AG04449 (cell line): ENCODE results near the gene OR14C36.
"Not testable (repeated sequence)": the region's sequence is repeated elsewhere in the genome, so short reads cannot be mapped to it uniquely, and the experiment has no call there.

ENCODE experiments used
- CTCF ChIA-PET: fragments of 350-600 bp; formaldehyde crosslinking; extraction: SDS; loops from one replicate; lab custom pipeline; 2021; ENCODE audit warnings: antibody characterized with exemption; lab: Yijun Ruan, JAX
- POLR2A ChIA-PET: fragments of 400-600, 350-600 bp; formaldehyde crosslinking; extraction: SDS; loops from one replicate; lab custom pipeline; 2020; ENCODE audit warnings: antibody characterized with exemption, inconsistent platforms; lab: Yijun Ruan, JAX
- DNase-seq: peaks from one replicate; pipeline ENCODE4 v3.0.0-alpha.2; 2010; ENCODE audit warnings: low read depth, low spot score
- H3K4me3 ChIP-seq: 2 replicates; pipeline ENCODE4 v1.5.1; 2011; ENCODE audit warnings: low read depth, mild to moderate bottlenecking, control low read depth, low read length
- CTCF ChIP-seq: IDR thresholded peaks from one replicate; pipeline ENCODE4 v1.5.1; 2011; ENCODE audit warnings: mild to moderate bottlenecking, moderate library complexity, low read length, control low read depth, inconsistent platforms; ENCODE audit not compliant: insufficient read depth; ENCODE audit errors: missing control alignments

The OR14C36 gene

GRCh38 chr1:248348475-248348874 is at the start of gene OR14C36:
OR14C36 (plus strand) TSS chr1:248348775; CDS start chr1:248348775, 0 bp downstream.
- CTCF ChIA-PET: no interaction called here
- DNase-seq: no peak
- H3K4me3 ChIP-seq: no peak within 1 kb of the TSS
- POLR2A ChIA-PET: no interaction called here
- TF ChIP-seq CTCF: no peak

- POLR2A ChIA-PET: no interaction called here
- no peak for DNase-seq
- TF ChIP-seq CTCF: no peak
- CTCF ChIA-PET: no interaction called here
- H3K4me3 ChIP-seq: no peak within 1 kb of the TSS
Observed at GRCh38 chr1:248303324-248303723, 45.3 kb upstream of the OR14C36 start, which contains the start of gene OR2T12. OR2T12 (minus strand) TSS chr1:248303424; CDS start chr1:248295578, 7,846 bp downstream.

- DNase-seq, POLR2A ChIA-PET, CTCF ChIA-PET, H3K4me3 ChIP-seq: not testable (repeated sequence)
Observed at GRCh38 chr1:248305672-248306071, 42.9 kb upstream of the OR14C36 start.

GRCh38 chr1:248306103-248306502 is 42.5 kb upstream of the OR14C36 start:
- CTCF ChIA-PET: no interaction called here
- TF ChIP-seq CTCF: no peak
- H3K4me3 ChIP-seq: no peak overlapping the region
- POLR2A ChIA-PET: no interaction called here
- no peak for DNase-seq

- CTCF ChIA-PET: not testable (repeated sequence)
Observed at GRCh38 chr1:248306740-248307139, 41.8 kb upstream of the OR14C36 start.

GRCh38 chr1:248316796-248317195 is 31.8 kb upstream of the OR14C36 start:
- ChIA-PET POLR2A (no interaction called here), CTCF (no interaction called here)
- no peak overlapping the region for H3K4me3 ChIP-seq
- TF ChIP-seq CTCF: no peak
- DNase-seq: no peak

More at GRCh38 chr1:248306740-248307139, 41.8 kb upstream of the OR14C36 start:
- DNase-seq, H3K4me3 ChIP-seq, POLR2A ChIA-PET: not testable (repeated sequence)

GRCh38 chr1:248324468-248324867 is 24.1 kb upstream of the OR14C36 start, which contains the start of gene OR2M7:
OR2M7 (minus strand) TSS chr1:248324568; CDS start chr1:248324568, 0 bp downstream.
- POLR2A ChIA-PET: no interaction called here

More at GRCh38 chr1:248324468-248324867, 24.1 kb upstream of the OR14C36 start, which contains the start of gene OR2M7:
- DNase-seq: no peak
- no peak for TF ChIP-seq CTCF
- no peak within 1 kb of the TSS for H3K4me3 ChIP-seq
- CTCF ChIA-PET: no interaction called here
